ENCODE data around the gene PDE7B.

Gene PDE7B

DNA sequence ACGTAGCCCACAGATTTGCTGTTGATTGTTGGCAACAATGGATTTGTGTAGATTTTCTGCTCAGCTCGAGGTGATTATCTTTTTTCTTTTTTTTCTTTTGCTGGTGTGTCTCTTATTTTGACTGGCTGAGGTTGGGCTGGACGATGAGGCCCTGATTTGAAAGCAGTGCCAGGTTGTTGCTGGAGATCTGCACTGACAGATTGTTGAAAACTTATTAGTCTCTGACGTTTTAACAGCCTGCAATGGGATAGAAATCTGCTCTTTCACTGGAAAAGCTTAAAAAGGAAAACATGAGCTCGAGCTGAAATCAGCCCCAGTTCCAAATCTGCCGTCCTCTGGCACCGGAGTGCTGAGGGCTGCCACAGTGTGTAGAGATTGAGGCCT, 87.7 kb downstream of the PDE7B start:
- Histone ChIP-seq H3K9ac (ENCODE audit: low read depth in 1 of 2, low read length in 2 of 2) (no peak overlapping the region), H3K27me3 (ENCODE audit: control insufficient read depth in 1 of 2, insufficient read depth in 2 of 2, low read length in 2 of 2) (no peaks in the 10 kb centered on the region), H3K4me1 (ENCODE audit: control insufficient read depth in 1 of 2, insufficient read depth in 2 of 2, low read length in 2 of 2) (no peaks in the 10 kb centered on the region), H3K9me3 (ENCODE audit: control insufficient read depth in 1 of 2, low read length in 2 of 2) (no peaks in the 10 kb centered on the region), H3K27ac (ENCODE audit: low read depth, low read length) (no peak overlapping the region), H3K4me3 (ENCODE audit: low read depth in 1 of 2, low read length in 2 of 2) (no peak overlapping the region), H3K36me3 (ENCODE audit: control insufficient read depth in 1 of 2, insufficient read depth in 2 of 2, low read length in 2 of 2) (peaks cover 0 to 3% of the 10 kb centered on the region in 2 donors)

DNA sequence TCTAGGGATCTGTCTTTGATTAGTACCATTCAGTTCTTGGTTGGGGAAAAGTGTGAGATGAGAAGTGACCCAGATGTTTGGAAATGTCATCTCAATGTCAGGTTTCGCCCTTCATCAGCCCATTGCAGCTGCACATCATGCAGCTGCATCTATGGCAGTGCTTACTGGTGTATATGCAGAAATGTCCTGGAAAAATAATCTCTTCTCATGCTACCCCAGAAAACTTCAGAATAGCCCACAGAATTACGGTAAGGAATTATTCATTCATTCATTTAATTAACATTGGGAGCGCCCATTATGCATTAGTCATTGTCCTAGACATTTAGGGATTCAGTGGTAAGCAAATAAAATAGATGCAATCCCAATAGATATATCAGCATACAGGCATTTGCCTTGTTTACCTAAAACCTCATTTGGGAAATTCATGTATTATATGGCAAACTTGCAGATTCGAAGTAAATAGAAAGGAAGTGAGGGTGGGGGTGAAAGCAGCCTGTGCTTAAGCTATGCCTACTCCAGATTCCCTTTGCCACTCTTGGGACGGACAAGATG, 89.2 kb downstream of the PDE7B start:
- Histone ChIP-seq H3K4me3 (ENCODE audit: low read depth in 1 of 2, low read length in 2 of 2) (no peak overlapping the region), H3K9me3 (ENCODE audit: control insufficient read depth in 1 of 2, low read length in 2 of 2) (no peaks in the 10 kb centered on the region), H3K27ac (ENCODE audit: low read depth, low read length) (no peak overlapping the region), H3K36me3 (ENCODE audit: control insufficient read depth in 1 of 2, insufficient read depth in 2 of 2, low read length in 2 of 2) (peaks cover 0 to 3% of the 10 kb centered on the region in 2 donors), H3K27me3 (ENCODE audit: control insufficient read depth in 1 of 2, insufficient read depth in 2 of 2, low read length in 2 of 2) (no peaks in the 10 kb centered on the region), H3K4me1 (ENCODE audit: control insufficient read depth in 1 of 2, insufficient read depth in 2 of 2, low read length in 2 of 2) (no peaks in the 10 kb centered on the region), H3K9ac (ENCODE audit: low read depth in 1 of 2, low read length in 2 of 2) (no peak overlapping the region)

DNA sequence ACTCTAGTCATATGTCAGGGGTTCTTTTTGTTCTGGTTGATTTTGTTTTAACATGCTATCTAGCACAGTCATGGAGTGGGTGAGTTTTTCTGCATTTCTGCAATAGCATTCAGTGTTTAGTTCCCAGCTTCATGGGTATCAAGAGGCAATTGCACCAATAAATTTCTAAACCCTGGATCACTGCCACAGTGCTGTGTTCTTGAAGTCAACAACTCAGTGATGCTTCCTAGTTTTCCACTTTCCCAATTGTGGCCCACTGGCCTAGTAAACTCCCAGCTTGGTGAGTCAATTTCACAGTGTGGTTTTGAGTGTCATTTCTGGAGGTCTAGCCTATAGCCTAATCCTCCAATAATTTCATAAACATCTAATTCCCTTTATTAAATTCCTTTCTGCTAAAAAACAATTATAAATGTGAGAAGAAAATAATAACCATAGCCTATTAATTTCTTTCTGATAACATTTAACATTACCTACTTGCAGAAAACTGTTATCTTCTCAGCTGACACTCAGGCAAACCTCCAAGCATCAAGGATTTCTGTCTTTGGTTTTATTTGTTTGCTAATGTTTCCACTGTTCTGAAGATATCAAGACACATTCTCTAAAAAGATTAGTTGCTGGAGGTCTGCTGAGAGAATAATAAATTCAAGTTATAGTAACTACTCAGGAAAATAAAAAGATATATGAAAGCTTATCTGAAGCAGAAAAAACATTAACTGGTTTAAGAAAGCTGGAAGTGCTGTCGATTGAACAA, 89.9 kb downstream of the PDE7B start:
- H3K4me3 ChIP-seq (ENCODE audit: low read depth in 1 of 2, low read length in 2 of 2), result no peak overlapping the region
- H3K4me1 ChIP-seq (ENCODE audit: control insufficient read depth in 1 of 2, insufficient read depth in 2 of 2, low read length in 2 of 2), result no peaks in the 10 kb centered on the region
- H3K27me3 ChIP-seq (ENCODE audit: control insufficient read depth in 1 of 2, insufficient read depth in 2 of 2, low read length in 2 of 2), result no peaks in the 10 kb centered on the region
- no peak overlapping the region for H3K9ac ChIP-seq (ENCODE audit: low read depth in 1 of 2, low read length in 2 of 2)
- H3K36me3 ChIP-seq (ENCODE audit: control insufficient read depth in 1 of 2, insufficient read depth in 2 of 2, low read length in 2 of 2), result peaks cover 0 to 3% of the 10 kb centered on the region in 2 donors
- H3K9me3 ChIP-seq (ENCODE audit: control insufficient read depth in 1 of 2, low read length in 2 of 2), result no peaks in the 10 kb centered on the region
- H3K27ac ChIP-seq (ENCODE audit: low read depth, low read length), result no peak overlapping the region

DNA sequence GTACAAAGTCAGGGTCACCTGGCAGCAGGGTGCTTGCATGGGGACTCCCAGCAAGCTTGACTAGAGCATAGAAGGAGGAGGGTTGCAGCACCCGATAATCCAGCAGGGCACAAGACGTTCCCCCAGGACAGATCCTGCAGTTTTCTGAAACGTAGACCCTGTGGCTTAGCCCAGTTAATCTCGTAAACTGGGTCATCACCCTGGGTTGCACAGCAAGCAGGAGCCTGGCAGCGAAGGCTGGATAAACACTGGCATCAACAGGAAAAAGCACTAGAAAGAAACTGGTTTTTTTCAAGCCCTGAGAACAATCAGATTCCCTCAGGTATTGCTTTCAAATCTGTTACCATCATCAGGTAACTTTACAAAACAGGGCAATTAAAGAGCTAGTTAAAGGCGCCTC, 92.6 kb downstream of the PDE7B start:
- H3K9me3 ChIP-seq (ENCODE audit: control insufficient read depth in 1 of 2, low read length in 2 of 2), result no peaks in the 10 kb centered on the region
- H3K4me3 ChIP-seq (ENCODE audit: low read depth in 1 of 2, low read length in 2 of 2), result no peak overlapping the region
- H3K4me1 ChIP-seq (ENCODE audit: control insufficient read depth in 1 of 2, insufficient read depth in 2 of 2, low read length in 2 of 2), result no peaks in the 10 kb centered on the region
- peaks cover 0 to 3% of the 10 kb centered on the region in 2 donors for H3K36me3 ChIP-seq (ENCODE audit: control insufficient read depth in 1 of 2, insufficient read depth in 2 of 2, low read length in 2 of 2)
- no peak overlapping the region for H3K27ac ChIP-seq (ENCODE audit: low read depth, low read length)
- no peaks in the 10 kb centered on the region for H3K27me3 ChIP-seq (ENCODE audit: control insufficient read depth in 1 of 2, insufficient read depth in 2 of 2, low read length in 2 of 2)
- no peak overlapping the region for H3K9ac ChIP-seq (ENCODE audit: low read depth in 1 of 2, low read length in 2 of 2)

DNA sequence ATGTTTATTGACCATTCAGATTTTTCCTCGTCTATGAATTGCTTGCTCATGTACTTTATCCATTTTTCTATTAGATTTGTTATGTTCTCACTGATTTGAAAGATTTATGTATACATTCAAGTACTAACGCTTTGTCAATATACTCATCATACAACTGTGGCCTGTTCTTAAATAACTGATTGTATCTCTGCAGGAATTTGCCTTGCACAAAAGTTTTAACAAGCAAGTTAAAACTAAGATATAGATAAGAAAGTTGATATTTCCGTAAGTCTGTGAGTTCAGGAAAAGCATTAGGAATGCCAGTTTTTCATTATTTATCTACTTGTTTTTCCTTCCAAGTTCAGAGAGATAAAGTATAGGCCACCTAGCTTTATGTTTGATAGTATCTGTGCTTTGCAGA, 95.2 kb downstream of the PDE7B start:
- H3K27me3 ChIP-seq (ENCODE audit: control insufficient read depth in 1 of 2, insufficient read depth in 2 of 2, low read length in 2 of 2), result no peaks in the 10 kb centered on the region
- no peak overlapping the region for H3K4me3 ChIP-seq (ENCODE audit: low read depth in 1 of 2, low read length in 2 of 2)
- no peaks in the 10 kb centered on the region for H3K36me3 ChIP-seq (ENCODE audit: control insufficient read depth in 1 of 2, insufficient read depth in 2 of 2, low read length in 2 of 2)
- no peak overlapping the region for H3K9ac ChIP-seq (ENCODE audit: low read depth in 1 of 2, low read length in 2 of 2)
- no peaks in the 10 kb centered on the region for H3K9me3 ChIP-seq (ENCODE audit: control insufficient read depth in 1 of 2, low read length in 2 of 2)
- no peaks in the 10 kb centered on the region for H3K4me1 ChIP-seq (ENCODE audit: control insufficient read depth in 1 of 2, insufficient read depth in 2 of 2, low read length in 2 of 2)
- no peak overlapping the region for H3K27ac ChIP-seq (ENCODE audit: low read depth, low read length)

DNA sequence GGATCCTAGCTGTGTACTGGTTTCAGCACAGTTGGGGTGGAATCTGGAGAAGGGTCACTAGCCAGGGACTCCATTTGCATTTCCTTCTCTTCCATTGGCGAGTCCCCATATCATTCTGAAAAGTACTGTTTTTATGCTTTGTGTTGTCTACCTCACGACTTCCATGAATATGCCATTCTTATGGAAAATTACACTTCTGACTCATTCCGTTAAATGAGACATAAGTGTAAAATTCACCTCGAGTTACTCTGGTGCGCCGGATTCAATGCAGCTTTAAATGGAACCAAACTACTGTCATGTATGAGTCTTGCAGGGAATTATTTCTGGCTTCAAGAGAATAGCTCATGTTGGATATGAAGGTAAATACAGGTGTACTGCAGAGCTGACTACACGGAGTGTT, 99.2 kb downstream of the PDE7B start:
- no peaks in the 10 kb centered on the region for H3K36me3 ChIP-seq (ENCODE audit: control insufficient read depth in 1 of 2, insufficient read depth in 2 of 2, low read length in 2 of 2)

DNA sequence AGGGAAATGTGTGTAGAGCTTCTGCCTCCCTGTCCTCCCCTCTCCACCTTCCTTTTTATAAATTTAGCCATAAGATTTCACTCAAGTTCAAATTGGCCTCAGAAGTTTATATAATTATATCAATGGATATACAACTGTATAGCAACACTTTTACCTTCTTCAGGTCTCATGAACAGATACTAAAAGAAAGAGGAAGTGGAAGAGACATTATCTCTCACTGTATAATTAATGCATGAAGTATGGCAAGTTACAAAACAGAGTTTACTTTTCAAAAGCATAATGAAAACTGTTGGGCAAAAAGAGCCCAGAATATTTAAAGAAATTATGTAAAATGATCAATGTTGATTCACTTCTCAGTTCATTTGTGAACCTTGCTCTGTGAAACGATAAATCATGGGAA, 99.7 kb downstream of the PDE7B start:
- H3K27me3 ChIP-seq (ENCODE audit: control insufficient read depth in 1 of 2, insufficient read depth in 2 of 2, low read length in 2 of 2), result no peaks in the 10 kb centered on the region
- no peaks in the 10 kb centered on the region for H3K4me1 ChIP-seq (ENCODE audit: control insufficient read depth in 1 of 2, insufficient read depth in 2 of 2, low read length in 2 of 2)
- no peaks in the 10 kb centered on the region for H3K36me3 ChIP-seq (ENCODE audit: control insufficient read depth in 1 of 2, insufficient read depth in 2 of 2, low read length in 2 of 2)
- H3K9me3 ChIP-seq (ENCODE audit: control insufficient read depth in 1 of 2, low read length in 2 of 2), result no peaks in the 10 kb centered on the region
- no peak overlapping the region for H3K27ac ChIP-seq (ENCODE audit: low read depth, low read length)
- H3K4me3 ChIP-seq (ENCODE audit: low read depth in 1 of 2, low read length in 2 of 2), result no peak overlapping the region
- H3K9ac ChIP-seq (ENCODE audit: low read depth in 1 of 2, low read length in 2 of 2), result no peak overlapping the region

More for the DNA sequence above, 99.2 kb downstream of the PDE7B start:
- H3K27ac ChIP-seq (ENCODE audit: low read depth, low read length), result no peak overlapping the region
- H3K27me3 ChIP-seq (ENCODE audit: control insufficient read depth in 1 of 2, insufficient read depth in 2 of 2, low read length in 2 of 2), result no peaks in the 10 kb centered on the region
- H3K4me3 ChIP-seq (ENCODE audit: low read depth in 1 of 2, low read length in 2 of 2), result no peak overlapping the region
- no peaks in the 10 kb centered on the region for H3K4me1 ChIP-seq (ENCODE audit: control insufficient read depth in 1 of 2, insufficient read depth in 2 of 2, low read length in 2 of 2)
- no peak overlapping the region for H3K9ac ChIP-seq (ENCODE audit: low read depth in 1 of 2, low read length in 2 of 2)
- H3K9me3 ChIP-seq (ENCODE audit: control insufficient read depth in 1 of 2, low read length in 2 of 2), result no peaks in the 10 kb centered on the region

DNA sequence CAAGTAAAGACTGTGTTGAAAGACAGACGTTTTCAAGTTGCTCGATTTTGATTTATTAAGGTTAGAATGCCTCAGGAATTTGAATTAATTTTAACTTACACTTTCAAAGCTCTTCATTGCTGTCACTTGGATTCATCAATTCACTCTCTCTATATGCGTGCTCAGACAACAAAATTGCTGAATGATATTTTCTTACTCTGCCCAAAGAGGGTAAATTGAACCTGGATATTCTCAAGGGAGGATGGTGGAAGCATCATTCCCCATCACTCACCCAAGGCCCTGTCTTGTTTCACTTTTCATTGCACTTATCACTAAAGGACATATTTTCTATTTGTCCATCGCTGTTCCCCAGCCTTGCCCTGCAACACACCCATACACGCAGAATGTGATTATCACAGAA, 102.3 kb downstream of the PDE7B start:
- Histone ChIP-seq H3K36me3 (ENCODE audit: control insufficient read depth in 1 of 2, insufficient read depth in 2 of 2, low read length in 2 of 2) (no peaks in the 10 kb centered on the region), H3K4me3 (ENCODE audit: low read depth in 1 of 2, low read length in 2 of 2) (no peak overlapping the region), H3K27ac (ENCODE audit: low read depth, low read length) (no peak overlapping the region), H3K9ac (ENCODE audit: low read depth in 1 of 2, low read length in 2 of 2) (no peak overlapping the region), H3K9me3 (ENCODE audit: control insufficient read depth in 1 of 2, low read length in 2 of 2) (no peaks in the 10 kb centered on the region), H3K4me1 (ENCODE audit: control insufficient read depth in 1 of 2, insufficient read depth in 2 of 2, low read length in 2 of 2) (no peaks in the 10 kb centered on the region), H3K27me3 (ENCODE audit: control insufficient read depth in 1 of 2, insufficient read depth in 2 of 2, low read length in 2 of 2) (no peaks in the 10 kb centered on the region)

DNA sequence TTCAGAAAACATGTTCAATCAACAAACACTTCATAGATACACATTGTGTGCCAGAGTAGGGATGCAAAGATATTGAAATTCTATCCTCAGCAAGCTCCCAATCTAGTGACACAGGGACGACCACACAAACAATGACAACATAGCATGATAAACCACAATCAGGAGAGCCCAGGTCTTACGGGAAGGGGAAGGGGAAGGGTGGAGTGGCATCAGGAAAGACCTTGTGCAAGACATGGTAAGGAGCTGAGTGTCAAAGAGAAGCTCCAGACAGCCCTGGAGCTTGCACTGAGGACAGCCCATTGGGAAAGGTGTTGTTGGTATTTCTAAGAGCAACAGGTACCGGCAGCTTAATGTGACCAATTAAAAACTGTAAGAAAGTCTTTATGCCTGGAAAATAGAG, 103.6 kb downstream of the PDE7B start:
- no peak overlapping the region for H3K9ac ChIP-seq (ENCODE audit: low read depth in 1 of 2, low read length in 2 of 2)
- no peaks in the 10 kb centered on the region for H3K4me1 ChIP-seq (ENCODE audit: control insufficient read depth in 1 of 2, insufficient read depth in 2 of 2, low read length in 2 of 2)
- no peaks in the 10 kb centered on the region for H3K9me3 ChIP-seq (ENCODE audit: control insufficient read depth in 1 of 2, low read length in 2 of 2)
- H3K36me3 ChIP-seq (ENCODE audit: control insufficient read depth in 1 of 2, insufficient read depth in 2 of 2, low read length in 2 of 2), result no peaks in the 10 kb centered on the region
- no peaks in the 10 kb centered on the region for H3K27me3 ChIP-seq (ENCODE audit: control insufficient read depth in 1 of 2, insufficient read depth in 2 of 2, low read length in 2 of 2)
- H3K27ac ChIP-seq (ENCODE audit: low read depth, low read length), result no peak overlapping the region
- H3K4me3 ChIP-seq (ENCODE audit: low read depth in 1 of 2, low read length in 2 of 2), result no peak overlapping the region

DNA sequence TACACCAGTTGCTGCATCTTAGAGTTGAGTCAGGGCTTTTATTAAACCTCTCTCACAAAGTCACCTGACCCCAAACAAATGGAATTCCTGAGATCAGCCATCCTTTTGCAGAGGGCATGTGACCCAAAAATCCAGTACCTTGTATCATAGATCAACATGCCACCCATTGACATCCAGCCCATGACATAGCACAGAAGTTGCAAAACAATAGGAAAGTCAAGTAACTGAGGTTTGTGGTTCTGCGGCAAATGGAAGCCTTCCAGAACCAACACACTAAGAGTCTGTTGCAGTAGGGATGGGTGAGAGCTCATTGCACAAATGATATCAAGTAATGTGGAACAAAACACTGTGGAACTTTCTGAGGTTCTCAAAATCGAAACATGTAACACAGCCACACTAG, 111.2 kb downstream of the PDE7B start:
- no peak overlapping the region for H3K9ac ChIP-seq (ENCODE audit: low read depth in 1 of 2, low read length in 2 of 2)
- H3K4me3 ChIP-seq (ENCODE audit: low read depth in 1 of 2, low read length in 2 of 2), result no peak overlapping the region
- peaks cover 2 to 6% of the 10 kb centered on the region in 2 donors for H3K9me3 ChIP-seq (ENCODE audit: control insufficient read depth in 1 of 2, low read length in 2 of 2)
- H3K27ac ChIP-seq (ENCODE audit: low read depth, low read length), result no peak overlapping the region
- no peaks in the 10 kb centered on the region for H3K36me3 ChIP-seq (ENCODE audit: control insufficient read depth in 1 of 2, insufficient read depth in 2 of 2, low read length in 2 of 2)
- no peaks in the 10 kb centered on the region for H3K27me3 ChIP-seq (ENCODE audit: control insufficient read depth in 1 of 2, insufficient read depth in 2 of 2, low read length in 2 of 2)
- no peaks in the 10 kb centered on the region for H3K4me1 ChIP-seq (ENCODE audit: control insufficient read depth in 1 of 2, insufficient read depth in 2 of 2, low read length in 2 of 2)

Data from duodenal mucosa (tissue), 2 donors.